GM18520 (cell line): ENCODE results near the gene DLX3.

ENCODE experiments used
- ATAC-seq: cut with Tn5 transposase; IDR thresholded peaks from one replicate; pipeline ENCODE4 v1.9.1; 2021; ENCODE audit not compliant: unreplicated experiment

DLX3 gene

GRCh38 chr17:49959183-49959935, 35.7 kb downstream of the DLX3 start:
- ATAC-seq: no peak

GRCh38 chr17:49958723-49959122, 36.3 kb downstream of the DLX3 start:
- ATAC-seq: no peak

GRCh38 chr17:49957350-49957749, 37.7 kb downstream of the DLX3 start:
- ATAC-seq: no peak

- ATAC-seq: no peak
Measured at GRCh38 chr17:49956780-49957179, 38.2 kb downstream of the DLX3 start.

- no peak for ATAC-seq
Measured at GRCh38 chr17:49955157-49955556, 39.9 kb downstream of the DLX3 start.

GRCh38 chr17:49952912-49953497, 42.0 kb downstream of the DLX3 start:
- no peak for ATAC-seq

GRCh38 chr17:49952209-49952911, 42.7 kb downstream of the DLX3 start:
- no peak for ATAC-seq

- no peak for ATAC-seq
Measured at GRCh38 chr17:49951362-49952082, 43.5 kb downstream of the DLX3 start.

- no peak for ATAC-seq
Measured at GRCh38 chr17:49949634-49950033, 45.4 kb downstream of the DLX3 start.

- no peak for ATAC-seq
Measured at GRCh38 chr17:49946964-49947584, 48.0 kb downstream of the DLX3 start.

- ATAC-seq: no peak
Measured at GRCh38 chr17:49946208-49946607, 48.8 kb downstream of the DLX3 start.

GRCh38 chr17:49944273-49944870, 50.7 kb downstream of the DLX3 start:
- ATAC-seq: no peak

- ATAC-seq: no peak
Measured at GRCh38 chr17:49942947-49943346, 52.1 kb downstream of the DLX3 start.

- no peak for ATAC-seq
Measured at GRCh38 chr17:49941427-49941826, 53.6 kb downstream of the DLX3 start.
